ENCODE results near the gene GNL1. TPM values are rescaled to one million over a fixed set of nuclear protein-coding genes. Genes with fewer than 3 reads are reported as not detected.

Gene GNL1
- total RNA-seq, 2 experiments from 2014 or later, result 94.0 to 95.8 TPM

DNA sequence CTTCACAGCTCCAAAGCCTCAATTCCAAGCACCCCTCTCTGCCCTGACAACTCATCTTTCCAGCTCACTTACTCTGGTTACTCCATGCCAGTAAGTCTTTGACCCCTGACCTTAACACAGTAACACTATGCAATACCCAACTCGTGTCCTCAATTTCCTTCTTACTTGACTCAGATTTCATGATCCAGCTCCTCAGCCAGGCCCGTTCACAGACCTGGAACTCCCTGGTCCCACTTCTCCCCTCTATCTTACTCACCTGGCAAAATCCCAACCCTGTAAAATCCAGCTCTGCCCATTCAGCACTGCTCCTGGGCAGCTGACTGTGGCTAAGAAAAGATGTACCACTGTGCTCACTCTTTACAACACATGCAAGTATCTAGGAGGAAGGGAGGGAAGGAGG is 7.9 kb downstream of the GNL1 start:
- H3K9me3 Mint-ChIP-seq, result no peaks in the 10 kb centered on the region
- POLR2A ChIA-PET, result interaction anchor here (0.9 kb wide), 1 partner anchor 23 kb away, joined by 3 read pairs; the partner anchor contains the start of gene ABCF1
- intact Hi-C loops (cut with micrococcal nuclease), result loop anchor here (10.0 kb wide), 1 partner anchor 536 kb away; no protein-coding TSS in a partner anchor
- CTCF ChIA-PET, result interaction anchor here (1.3 to 15.9 kb wide), 2 partner anchors 7 to 65 kb away, joined by 5 to 446 read pairs; no protein-coding TSS in a partner anchor
- H3K4me1 Mint-ChIP-seq (ENCODE audit: low read depth), result peaks cover 14% of the 10 kb centered on the region
- DNase-seq, result no peak
- H3K36me3 Mint-ChIP-seq, result peaks cover 35% of the 10 kb centered on the region
- no peak overlapping the region for H3K27ac Mint-ChIP-seq
- no peak overlapping the region for H3K4me3 Mint-ChIP-seq
- no peaks in the 10 kb centered on the region for H3K27me3 Mint-ChIP-seq

DNA sequence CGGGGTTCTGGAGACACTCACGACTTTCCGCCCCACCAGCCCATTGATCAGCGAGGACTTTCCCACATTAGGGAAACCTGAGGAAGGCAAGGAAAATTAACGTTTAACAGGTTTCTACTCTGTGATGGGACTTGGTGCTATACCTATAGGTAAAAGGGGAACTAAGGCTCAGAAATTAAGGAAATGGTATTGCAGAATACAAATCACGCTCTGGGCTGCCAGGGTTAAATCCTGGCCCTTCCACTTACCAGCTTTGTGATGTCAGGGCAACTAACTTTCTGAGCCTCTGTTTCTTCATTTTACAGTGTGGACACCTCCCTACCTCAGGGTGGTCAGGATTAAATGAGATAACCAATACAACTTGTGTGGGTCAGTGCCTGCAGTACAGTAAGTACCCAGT is 8.8 kb downstream of the GNL1 start:
- H3K4me1 Mint-ChIP-seq (ENCODE audit: low read depth), result peaks cover 22% of the 10 kb centered on the region
- no peaks in the 10 kb centered on the region for H3K9me3 Mint-ChIP-seq
- ChIA-PET POLR2A (no interaction called here), CTCF (interaction anchor here (15.9 kb wide), 1 partner anchor 64 kb away, joined by 446 read pairs; no protein-coding TSS in a partner anchor)
- peaks cover 27% of the 10 kb centered on the region for H3K36me3 Mint-ChIP-seq
- no peak overlapping the region for H3K4me3 Mint-ChIP-seq
- no peak overlapping the region for H3K27ac Mint-ChIP-seq
- DNase-seq, result no peak
- no peaks in the 10 kb centered on the region for H3K27me3 Mint-ChIP-seq
- intact Hi-C loops (cut with micrococcal nuclease), result loop anchor here (10.0 kb wide), 1 partner anchor 537 kb away; no protein-coding TSS in a partner anchor

DNA sequence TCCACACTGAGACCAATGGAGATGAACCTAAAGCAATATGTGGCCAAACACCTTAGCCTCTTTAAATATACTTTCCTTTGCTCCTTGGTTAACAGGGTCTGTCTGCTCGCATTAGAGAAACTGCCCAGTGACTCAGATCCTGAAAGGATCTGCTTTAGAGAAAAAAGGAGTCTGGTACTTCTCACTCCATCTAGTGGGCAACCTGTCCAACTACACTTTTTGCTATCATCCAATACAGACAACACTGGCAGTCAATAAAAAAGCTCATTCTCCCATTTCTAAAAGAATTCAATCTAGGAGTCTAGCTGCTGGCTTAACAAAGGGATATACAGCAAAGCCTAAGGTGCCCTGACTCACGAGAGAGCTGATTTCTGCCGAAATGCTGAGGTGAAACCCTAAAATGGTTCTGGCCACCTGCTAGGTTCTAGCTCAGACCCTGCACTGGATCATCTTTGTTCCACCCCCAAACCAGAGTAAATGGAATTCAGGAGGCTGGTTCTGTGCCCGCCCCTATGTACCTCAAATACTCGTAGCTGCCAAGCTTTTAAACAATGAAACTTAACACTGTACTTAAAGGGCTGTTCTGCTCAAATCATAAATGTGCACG is 11.5 kb downstream of the GNL1 start:
- H3K27me3 Mint-ChIP-seq, result no peaks in the 10 kb centered on the region
- H3K4me3 Mint-ChIP-seq, result no peak overlapping the region
- H3K4me1 Mint-ChIP-seq (ENCODE audit: low read depth), result peaks cover 30% of the 10 kb centered on the region
- ChIA-PET POLR2A (interaction anchor here (0.5 to 2.4 kb wide), 11 partner anchors 10 to 1547 kb away, joined by 3 to 11 read pairs (median 4); no protein-coding TSS in a partner anchor), CTCF (interaction anchor here (0.5 to 15.9 kb wide), 48 partner anchors 9 to 1145 kb away, joined by 3 to 446 read pairs (median 4); partner anchors contain the start of genes ABCF1, GNL1 and PRR3)
- H3K9me3 Mint-ChIP-seq, result no peaks in the 10 kb centered on the region
- intact Hi-C loops (cut with micrococcal nuclease), result loop anchor here (1.0 to 10.0 kb wide), 5 partner anchors 12 to 540 kb away; partner anchors contain the start of genes GNL1, MRPS18B and PPP1R10
- no peak for DNase-seq
- peak overlapping the region; percentile 38 for H3K27ac Mint-ChIP-seq
- H3K36me3 Mint-ChIP-seq, result peaks cover 8% of the 10 kb centered on the region

DNA sequence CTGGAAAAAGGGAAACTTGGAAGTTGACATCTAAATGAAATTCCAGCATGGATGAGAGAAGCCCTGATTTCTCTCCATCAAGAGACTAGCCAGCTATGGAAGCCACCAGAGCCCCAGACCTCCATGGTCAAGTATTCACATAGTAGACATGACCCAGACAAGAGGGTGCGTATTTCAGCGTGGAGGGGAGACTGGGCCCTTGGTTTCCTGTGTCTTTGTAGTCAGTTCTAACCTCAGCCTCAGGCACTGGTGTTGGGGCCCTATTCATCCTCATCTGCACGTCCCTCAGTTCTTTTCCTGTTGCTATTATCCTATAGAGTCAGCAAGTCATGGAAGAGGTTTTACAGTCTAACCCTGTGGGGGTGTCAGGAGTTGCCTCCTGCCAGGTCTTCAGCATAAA is 12.5 kb downstream of the GNL1 start:
- peak overlapping the region; percentile 38 for H3K27ac Mint-ChIP-seq
- H3K36me3 Mint-ChIP-seq, result peaks cover 3% of the 10 kb centered on the region
- ChIA-PET CTCF (interaction anchor here (1.1 to 15.9 kb wide), 18 partner anchors 8 to 187 kb away, joined by 3 to 446 read pairs (median 12); partner anchors contain the start of genes ABCF1, GNL1 and PRR3), POLR2A (interaction anchor here (1.3 kb wide), 2 partner anchors 14 to 50 kb away, joined by 4 read pairs; no protein-coding TSS in a partner anchor)
- H3K9me3 Mint-ChIP-seq, result no peaks in the 10 kb centered on the region
- no peaks in the 10 kb centered on the region for H3K27me3 Mint-ChIP-seq
- peak; percentile 35 for DNase-seq
- no peak overlapping the region for H3K4me3 Mint-ChIP-seq
- peaks cover 30% of the 10 kb centered on the region for H3K4me1 Mint-ChIP-seq (ENCODE audit: low read depth)
- intact Hi-C loops (cut with micrococcal nuclease), result loop anchor here (1.0 to 10.0 kb wide), 5 partner anchors 12 to 541 kb away; partner anchors contain the start of genes GNL1, MRPS18B and PPP1R10

GRCh38 chr6:30542915-30543314 is 13.4 kb downstream of the GNL1 start:
- no peaks in the 10 kb centered on the region for H3K27me3 Mint-ChIP-seq
- CTCF ChIA-PET, result interaction anchor here (1.0 to 15.9 kb wide), 15 partner anchors 11 to 91 kb away, joined by 3 to 446 read pairs (median 22); partner anchors contain the start of genes ABCF1, GNL1 and PRR3
- H3K36me3 Mint-ChIP-seq, result no peaks in the 10 kb centered on the region
- DNase-seq, result no peak
- H3K9me3 Mint-ChIP-seq, result no peaks in the 10 kb centered on the region
- no peak overlapping the region for H3K4me3 Mint-ChIP-seq
- H3K27ac Mint-ChIP-seq, result peak overlapping the region; percentile 50
- intact Hi-C loops (cut with micrococcal nuclease), result loop anchor here (5.0 to 10.0 kb wide), 2 partner anchors 74 to 542 kb away; partner anchors contain the start of genes MRPS18B and PPP1R10
- POLR2A ChIA-PET, result interaction anchor here (1.4 to 2.7 kb wide), 2 partner anchors 15 to 50 kb away, joined by 4 to 18 read pairs; no protein-coding TSS in a partner anchor
- peaks cover 33% of the 10 kb centered on the region for H3K4me1 Mint-ChIP-seq (ENCODE audit: low read depth)

DNA sequence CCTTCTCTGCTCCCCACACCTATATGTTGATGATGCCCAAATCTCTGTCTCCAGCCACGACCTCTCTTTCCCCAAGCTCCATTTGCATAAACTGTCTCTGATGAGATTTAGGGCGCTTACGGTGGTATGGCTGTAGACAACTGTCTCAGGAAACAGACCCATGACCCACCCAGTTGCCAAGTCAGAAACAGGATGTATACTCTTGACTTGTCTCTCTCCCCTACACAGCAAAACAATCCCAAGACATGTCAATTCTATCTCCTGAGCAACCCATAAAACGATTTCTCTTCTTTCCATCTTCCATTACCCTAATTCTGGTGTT is 13.9 kb downstream of the GNL1 start:
- Mint-ChIP-seq H3K9me3 (no peaks in the 10 kb centered on the region), H3K4me3 (peak overlapping the region; percentile 63), H3K4me1 (ENCODE audit: low read depth) (peaks cover 36% of the 10 kb centered on the region), H3K36me3 (no peaks in the 10 kb centered on the region), H3K27ac (peak overlapping the region; percentile 50), H3K27me3 (no peaks in the 10 kb centered on the region)
- ChIA-PET POLR2A (interaction anchor here (0.6 to 2.7 kb wide), 4 partner anchors 15 to 185 kb away, joined by 3 to 18 read pairs (median 7); no protein-coding TSS in a partner anchor), CTCF (interaction anchor here (0.8 to 15.9 kb wide), 24 partner anchors 11 to 545 kb away, joined by 3 to 446 read pairs (median 12); partner anchors contain the start of genes GNL1 and PRR3)
- peak; percentile 27 for DNase-seq
- intact Hi-C loops (cut with micrococcal nuclease), result loop anchor here (5.0 to 10.0 kb wide), 2 partner anchors 75 to 542 kb away; partner anchors contain the start of genes MRPS18B and PPP1R10

DNA sequence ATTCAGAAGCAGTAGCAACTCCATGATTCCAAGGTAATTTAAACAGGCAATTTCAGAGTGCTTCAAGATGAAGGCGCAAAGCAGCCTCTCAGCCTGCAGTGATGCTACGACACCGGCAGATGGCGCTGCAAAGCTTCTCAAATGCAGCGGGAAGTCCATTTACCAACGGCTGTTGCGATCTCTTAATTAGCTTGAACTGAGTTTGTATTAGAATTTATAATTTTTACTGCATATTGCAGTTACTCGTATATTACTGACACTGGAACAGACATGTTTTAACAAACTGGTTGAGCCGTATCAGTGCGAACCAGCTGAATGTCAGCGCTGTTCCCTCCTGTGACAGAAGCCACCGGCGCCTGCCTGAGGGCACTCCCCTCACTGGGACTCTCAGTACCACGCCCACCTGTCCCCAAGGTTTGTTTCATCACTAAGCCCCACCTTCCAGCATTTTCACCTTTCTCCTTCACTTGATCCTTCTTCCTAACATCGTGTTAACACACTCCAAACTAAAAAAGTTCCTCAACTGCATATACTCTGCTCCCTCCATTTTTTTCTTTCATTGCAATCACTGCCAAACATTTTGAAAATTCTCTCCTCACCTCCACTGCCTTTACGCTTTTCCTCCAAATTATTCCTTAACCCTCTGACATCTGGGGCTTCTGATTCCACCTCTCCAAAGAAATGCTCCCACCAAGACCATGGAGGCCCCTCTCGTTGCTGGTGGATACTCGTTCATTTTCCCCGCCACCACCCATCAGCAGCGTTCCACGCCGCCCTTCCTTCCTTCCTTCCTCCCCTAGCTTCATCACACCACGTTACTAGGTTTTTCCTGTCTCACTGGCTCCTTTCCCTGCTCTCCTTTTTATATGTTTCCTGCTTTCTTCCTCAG is 14.5 kb downstream of the GNL1 start:
- Mint-ChIP-seq H3K36me3 (no peaks in the 10 kb centered on the region), H3K4me1 (ENCODE audit: low read depth) (peaks cover 36% of the 10 kb centered on the region), H3K27ac (peak overlapping the region; percentile 50), H3K4me3 (peak overlapping the region; percentile 63), H3K27me3 (no peaks in the 10 kb centered on the region), H3K9me3 (no peaks in the 10 kb centered on the region)
- intact Hi-C loops (cut with micrococcal nuclease), result loop anchor here (5.0 to 10.0 kb wide), 2 partner anchors 76 to 543 kb away; partner anchors contain the start of genes MRPS18B and PPP1R10
- ChIA-PET CTCF (interaction anchor here (0.5 to 15.9 kb wide), 52 partner anchors 7 to 545 kb away, joined by 3 to 446 read pairs (median 5); partner anchors contain the start of genes DHX16, GNL1, MRPS18B and PRR3), POLR2A (interaction anchor here (0.6 to 2.7 kb wide), 10 partner anchors 12 to 185 kb away, joined by 3 to 18 read pairs (median 3); no protein-coding TSS in a partner anchor)
- peak; percentile 88 for DNase-seq

- POLR2A ChIA-PET, result no interaction called here
- intact Hi-C loops (cut with micrococcal nuclease), result no loop called here
- CTCF ChIA-PET, result interaction anchor here (1.2 to 15.9 kb wide), 2 partner anchors 42 to 54 kb away, joined by 3 to 446 read pairs; no protein-coding TSS in a partner anchor
Observed at GRCh38 chr6:30537931-30538330, 18.4 kb downstream of the GNL1 start.

DNA sequence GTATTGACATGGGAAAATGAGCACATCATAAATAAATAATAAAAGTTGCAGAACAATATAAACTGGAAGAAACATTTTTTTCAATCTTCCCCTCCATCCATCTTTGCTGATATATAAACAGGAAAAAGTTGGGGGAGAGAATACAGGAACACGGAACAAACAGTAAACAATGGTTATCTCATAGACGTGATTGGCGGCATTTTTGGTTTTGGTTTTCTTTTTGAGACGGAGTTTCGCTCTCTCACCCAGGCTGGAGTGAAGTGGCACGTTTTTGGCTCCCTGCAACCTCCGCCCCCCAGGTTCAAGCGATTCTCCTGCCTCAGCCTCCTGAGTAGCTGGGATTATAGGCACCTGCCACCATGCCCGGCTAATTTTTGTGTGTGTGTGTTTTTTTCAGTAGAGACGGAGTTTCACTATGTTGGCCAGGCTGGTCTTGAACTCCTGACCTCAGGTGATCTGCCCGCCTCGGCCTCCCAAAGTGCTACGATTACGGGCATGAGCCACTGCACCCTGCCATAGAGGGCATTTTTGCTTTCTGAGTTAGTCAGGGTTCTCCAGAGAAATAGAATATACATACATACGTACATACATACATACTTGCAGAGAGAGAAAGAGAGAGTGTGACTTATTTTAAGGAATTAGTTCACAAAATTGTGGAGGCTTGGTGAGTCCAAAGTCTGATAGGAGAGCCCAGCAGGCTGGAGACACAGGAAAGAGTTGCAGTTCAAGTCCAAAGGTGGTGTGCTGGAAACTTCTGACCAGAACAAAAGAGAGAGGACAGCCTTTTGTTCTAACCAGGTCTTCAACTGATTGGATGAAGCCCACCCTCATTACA is 22.6 kb downstream of the GNL1 start:
- POLR2A ChIA-PET, result no interaction called here
- Mint-ChIP-seq H3K36me3 (no peaks in the 10 kb centered on the region), H3K27me3 (no peaks in the 10 kb centered on the region), H3K4me1 (ENCODE audit: low read depth) (peaks cover 52% of the 10 kb centered on the region), H3K27ac (peak overlapping the region; percentile 91), H3K4me3 (peak overlapping the region; percentile 78), H3K9me3 (peaks cover 2% of the 10 kb centered on the region)
- peak; percentile 48 for DNase-seq
- intact Hi-C loops (cut with micrococcal nuclease), result no loop called here
- CTCF ChIA-PET, result interaction anchor here (1.0 to 5.1 kb wide), 9 partner anchors 9 to 80 kb away, joined by 3 to 137 read pairs (median 12); no protein-coding TSS in a partner anchor

More at GRCh38 chr6:30537931-30538330, 18.4 kb downstream of the GNL1 start:
- Mint-ChIP-seq H3K9me3 (no peaks in the 10 kb centered on the region), H3K4me3 (no peak overlapping the region), H3K36me3 (no peaks in the 10 kb centered on the region), H3K4me1 (ENCODE audit: low read depth) (peaks cover 29% of the 10 kb centered on the region), H3K27ac (no peak overlapping the region), H3K27me3 (no peaks in the 10 kb centered on the region)
- DNase-seq, result no peak

DNA sequence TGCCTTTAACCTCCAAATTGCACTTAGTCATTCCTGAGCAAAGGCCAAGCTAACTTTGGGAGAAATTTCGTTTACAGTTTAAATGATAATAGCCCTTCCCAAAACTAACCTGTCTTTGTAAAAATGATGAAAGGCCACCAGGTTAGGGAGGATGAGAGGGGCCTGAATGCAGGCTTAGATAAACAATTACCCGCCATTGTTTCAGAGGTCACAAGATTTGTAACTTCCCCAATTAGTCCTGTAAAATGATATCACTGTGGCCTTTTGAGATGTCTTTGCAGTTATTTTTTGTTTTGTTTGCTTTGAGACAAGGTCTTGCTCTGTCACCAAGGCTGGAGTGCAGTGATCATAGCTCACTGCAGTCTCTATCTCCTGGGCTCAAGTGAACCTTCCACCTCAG is 26.3 kb downstream of the GNL1 start:
- DNase-seq, result no peak
- Mint-ChIP-seq H3K4me3 (no peak overlapping the region), H3K27me3 (no peaks in the 10 kb centered on the region), H3K9me3 (peaks cover 10% of the 10 kb centered on the region), H3K36me3 (peaks cover 6% of the 10 kb centered on the region), H3K4me1 (ENCODE audit: low read depth) (peaks cover 73% of the 10 kb centered on the region), H3K27ac (peak overlapping the region; percentile 94)
- CTCF ChIA-PET, result interaction anchor here (0.6 to 5.1 kb wide), 12 partner anchors 13 to 88 kb away, joined by 3 to 137 read pairs (median 8); partner anchors contain the start of gene MRPS18B
- intact Hi-C loops (cut with micrococcal nuclease), result no loop called here
- POLR2A ChIA-PET, result interaction anchor here (0.6 to 4.5 kb wide), 16 partner anchors 8 to 203 kb away, joined by 3 to 50 read pairs (median 4); partner anchors contain the start of genes GNL1, HLA-E and TRIM39
